Frontal cortex (tissue), 4 donors: ENCODE results near the gene MRPL1. TPM values are rescaled to one million over a fixed set of nuclear protein-coding genes. Genes with fewer than 3 reads are reported as not detected.
A peak's percentile ranks its signal among the peaks of the same experiment; 100 is the strongest.

Experiments
- DNase-seq, 2 donors: peaks; one replicate each; pipeline ENCODE4 v3.0.0; 2012; ENCODE audit warnings: low spot score in 2 of 2
- FAIRE-seq: peaks from 2 replicates; lab custom pipeline; 2012; peaks lifted over from hg19 to GRCh38; lab: Jason Lieb, UNC
- total RNA-seq: library from RNA; depleted of rRNA; stranded (reverse); fragments of >200 nt; gene quantifications from one replicate; pipeline ENCODE4 v1.2.3, GENCODE V29; 2014
- donor health status: control.
- donor health status: control.
- donor health status: control.

The MRPL1 gene
- 39.9 TPM for total RNA-seq

- FAIRE-seq (no peak), DNase-seq (peak; percentile 50 to 63)
Observed at GRCh38 chr4:77862478-77863216, at the start of gene MRPL1. Gene MRPL1, plus strand, starts transcription at chr4:77862830. Its CDS starts 19 bp downstream, at chr4:77862849.

- FAIRE-seq (no peak), DNase-seq (no peak)
Observed at GRCh38 chr4:77815636-77816035, 47.0 kb upstream of the MRPL1 start.

- DNase-seq, result no peak
Observed at GRCh38 chr4:77816546-77816945, 46.1 kb upstream of the MRPL1 start.

GRCh38 chr4:77817304-77818072, 45.1 kb upstream of the MRPL1 start:
- DNase-seq (no peak), FAIRE-seq (no peak)

More at GRCh38 chr4:77816546-77816945, 46.1 kb upstream of the MRPL1 start:
- no peak for FAIRE-seq

GRCh38 chr4:77818073-77818601, 44.5 kb upstream of the MRPL1 start:
- no peak for FAIRE-seq
- peak; percentile 44 to 60 for DNase-seq

- DNase-seq (peak; percentile 42 to 62), FAIRE-seq (no peak)
Observed at GRCh38 chr4:77818602-77819403, 43.8 kb upstream of the MRPL1 start, which contains the start of gene CNOT6L. Gene CNOT6L, minus strand, starts transcription at chr4:77819368. Its CDS starts 60 bp downstream, at chr4:77819308.

GRCh38 chr4:77819404-77819842, 43.2 kb upstream of the MRPL1 start:
- DNase-seq (peak in 1 of 2 donors; percentile 16), FAIRE-seq (no peak)

- no peak for FAIRE-seq
- peak; percentile 90 to 93 for DNase-seq
Observed at GRCh38 chr4:77819843-77820648, 42.6 kb upstream of the MRPL1 start.

- FAIRE-seq (no peak), DNase-seq (no peak)
Observed at GRCh38 chr4:77820649-77821561, 41.7 kb upstream of the MRPL1 start.

- FAIRE-seq (no peak), DNase-seq (no peak)
Observed at GRCh38 chr4:77821775-77822174, 40.9 kb upstream of the MRPL1 start.

- DNase-seq, result no peak
- FAIRE-seq, result no peak
Observed at GRCh38 chr4:77826275-77826674, 36.4 kb upstream of the MRPL1 start.

- FAIRE-seq (no peak), DNase-seq (no peak)
Observed at GRCh38 chr4:77827343-77827742, 35.3 kb upstream of the MRPL1 start.

GRCh38 chr4:77833126-77833724, 29.4 kb upstream of the MRPL1 start:
- no peak for FAIRE-seq
- no peak for DNase-seq

- no peak for DNase-seq
- no peak for FAIRE-seq
Observed at GRCh38 chr4:77834403-77834802, 28.2 kb upstream of the MRPL1 start.

GRCh38 chr4:77843628-77844027, 19.0 kb upstream of the MRPL1 start:
- no peak for FAIRE-seq
- DNase-seq, result no peak

- DNase-seq, result no peak
- no peak for FAIRE-seq
Observed at GRCh38 chr4:77844363-77844762, 18.3 kb upstream of the MRPL1 start.

GRCh38 chr4:77845400-77845799, 17.2 kb upstream of the MRPL1 start:
- DNase-seq, result no peak
- FAIRE-seq, result no peak

GRCh38 chr4:77845929-77846328, 16.7 kb upstream of the MRPL1 start:
- DNase-seq, result no peak
- FAIRE-seq, result no peak
